HTR-8/SVneo (cell line): Measurements from ENCODE around the gene DUSP22.

Experiments used
- DNase-seq: peaks from one replicate; pipeline ENCODE4 v3.0.0; 2011; ENCODE audit warnings: low spot score, mixed read lengths; ENCODE audit not compliant: insufficient read length
- FAIRE-seq: peaks from 2 replicates; lab custom pipeline; 2011; peaks lifted over from hg19 to GRCh38; lab: Jason Lieb, UNC

Gene DUSP22

DNA sequence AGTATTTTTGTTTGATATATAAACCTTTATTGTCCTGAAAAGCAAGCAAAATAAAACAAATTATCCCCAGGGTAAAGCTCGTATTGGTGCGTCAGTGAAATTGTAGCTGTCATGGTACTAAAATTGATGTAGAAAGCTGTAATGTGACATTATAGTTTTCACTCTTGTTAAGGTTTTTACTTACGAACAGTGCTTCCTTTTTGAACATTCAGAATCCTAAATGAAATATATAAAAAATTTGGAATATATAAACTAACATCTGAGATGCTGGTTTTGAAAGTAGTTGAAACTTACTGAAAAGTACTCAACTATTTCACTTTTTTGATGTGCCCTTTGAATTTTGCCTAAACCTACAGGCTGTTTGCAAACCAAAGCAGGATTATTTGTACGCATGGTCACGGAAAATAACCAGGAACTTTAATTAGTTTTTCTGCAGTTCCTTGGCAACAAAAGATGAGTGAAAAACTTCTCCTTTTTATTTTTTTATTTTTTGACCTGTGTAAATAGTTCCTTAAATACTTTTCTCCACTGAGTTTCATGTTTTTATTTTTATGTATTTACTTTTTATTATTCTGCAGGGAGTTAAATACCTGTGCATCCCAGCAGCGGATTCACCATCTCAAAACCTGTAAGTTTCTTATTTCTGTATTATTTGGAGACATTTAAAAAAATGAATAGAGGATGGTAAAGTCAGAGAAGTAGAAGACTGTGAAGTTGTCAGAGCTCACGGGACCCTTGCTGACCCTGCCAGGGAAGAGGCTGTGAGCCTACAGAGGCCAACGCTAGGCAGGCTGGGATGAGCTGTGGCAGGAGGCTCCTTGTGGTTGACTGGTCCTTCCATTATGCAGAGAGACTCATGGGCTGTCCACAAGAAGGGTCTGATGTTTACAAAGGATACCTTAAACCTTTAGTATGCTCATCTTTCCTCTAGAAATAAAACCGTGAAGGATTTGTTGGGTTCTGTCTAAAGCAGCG lies 42.5 kb downstream of the DUSP22 start:
- FAIRE-seq (no peak), DNase-seq (no peak)

- DNase-seq (no peak), FAIRE-seq (no peak)
Observed at GRCh38 chr6:335572-335971, 43.3 kb downstream of the DUSP22 start.

DNA sequence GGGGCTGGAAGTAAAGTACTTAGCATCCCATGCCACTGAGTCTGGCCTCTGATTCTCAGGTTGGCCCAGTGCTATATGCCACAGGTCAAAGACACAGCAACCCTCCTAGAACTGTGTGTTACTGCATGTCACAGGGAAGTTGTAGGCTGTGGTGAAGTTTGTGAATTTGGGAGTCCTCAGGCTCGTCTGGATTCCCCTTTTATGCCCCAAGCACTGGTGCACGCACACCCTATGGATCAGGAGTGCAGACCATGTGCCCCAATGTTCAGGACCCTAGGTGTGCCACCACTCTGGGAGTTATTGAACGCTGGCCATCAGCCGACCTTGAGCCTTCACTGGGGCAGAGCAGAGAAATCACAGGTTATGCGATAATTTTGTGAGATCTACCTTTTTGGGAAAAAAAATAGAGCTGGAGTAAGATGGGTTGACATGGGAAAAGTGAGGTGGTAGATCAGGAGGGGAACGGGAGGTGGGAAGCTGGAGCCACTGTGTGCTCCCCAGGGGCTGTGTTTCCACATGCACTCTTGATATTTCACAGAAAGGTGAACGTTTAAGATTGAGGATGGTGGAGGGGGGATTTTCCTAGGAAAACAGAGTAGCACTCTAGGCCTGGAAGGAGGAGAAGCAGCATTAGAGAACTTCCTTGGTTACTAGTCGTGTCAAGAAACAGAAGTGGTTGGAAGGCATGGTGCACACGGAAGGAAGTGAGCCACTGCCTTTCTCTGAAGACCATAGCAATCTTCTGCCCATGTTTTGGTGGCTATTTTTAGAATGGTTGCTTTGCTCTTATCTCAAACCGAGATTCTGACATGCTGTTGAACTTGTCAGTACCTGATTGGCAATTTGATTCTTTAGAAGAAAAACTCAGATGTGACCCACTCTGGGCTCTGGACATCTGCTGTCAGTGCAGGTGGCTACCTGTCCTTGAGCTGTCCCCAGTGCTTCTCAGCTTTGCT lies 44.1 kb downstream of the DUSP22 start:
- FAIRE-seq (no peak), DNase-seq (no peak)

- FAIRE-seq (no peak), DNase-seq (no peak)
Observed at GRCh38 chr6:337805-338368, 45.6 kb downstream of the DUSP22 start.

DNA sequence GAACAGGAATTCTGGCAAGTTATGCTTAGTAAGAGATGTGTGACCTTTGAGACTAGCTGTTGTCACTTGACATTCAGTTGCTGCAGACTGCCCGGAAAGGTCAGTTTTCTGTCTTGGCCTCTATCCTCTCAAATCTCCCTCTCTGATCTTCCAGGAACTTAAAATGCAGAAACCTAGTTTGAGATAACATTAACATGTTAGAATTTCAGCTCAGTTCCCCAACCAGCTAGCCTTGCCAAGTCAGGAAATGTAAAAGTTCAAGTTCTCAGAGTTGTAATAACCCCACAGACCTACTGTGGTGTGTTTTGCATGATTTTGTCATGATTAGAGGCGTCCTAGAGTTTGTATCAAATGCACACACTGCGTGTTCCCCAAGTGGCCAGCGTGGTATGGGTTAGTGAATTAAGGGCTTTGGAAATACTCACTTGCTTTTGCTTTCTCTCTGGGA lies 46.6 kb downstream of the DUSP22 start:
- DNase-seq (no peak), FAIRE-seq (no peak)

- FAIRE-seq (no peak), DNase-seq (no peak)
Observed at GRCh38 chr6:339480-339879, 47.2 kb downstream of the DUSP22 start.

DNA sequence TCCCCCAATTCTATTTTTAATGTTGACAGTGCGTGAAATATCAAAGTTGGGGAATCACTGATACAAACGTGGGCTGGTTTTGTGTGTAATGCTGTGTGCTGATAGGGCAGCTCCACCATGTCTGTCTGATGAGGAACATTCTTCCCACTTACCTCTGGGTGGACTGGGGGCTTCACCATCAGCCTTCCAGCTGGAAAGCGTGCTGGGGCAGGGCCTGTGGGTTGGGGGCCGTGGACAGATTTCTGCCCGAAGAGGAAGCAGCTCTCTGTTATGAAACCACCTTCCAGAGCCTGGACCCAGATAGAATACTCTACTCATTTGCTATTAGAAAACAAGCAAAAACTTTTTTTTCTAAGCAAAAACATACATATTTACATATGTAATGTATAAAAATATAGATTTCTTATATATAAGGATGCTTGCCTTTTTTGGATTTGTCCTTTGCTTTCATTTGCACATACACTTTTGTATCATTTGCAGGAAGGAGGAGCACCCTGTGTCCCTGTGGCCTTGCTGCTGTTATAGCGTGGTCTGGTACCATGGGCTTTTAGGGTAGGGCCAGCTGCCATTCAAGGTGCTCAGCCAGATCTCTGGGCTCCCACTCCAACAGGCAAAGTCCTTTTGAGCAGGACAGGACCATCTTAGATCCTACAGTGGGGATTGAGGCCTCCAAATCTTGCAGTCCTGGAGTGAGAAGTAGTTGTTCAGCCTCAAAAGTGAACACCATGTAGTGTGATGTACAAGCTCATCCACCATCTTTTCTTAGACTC lies 48.1 kb downstream of the DUSP22 start:
- FAIRE-seq (no peak), DNase-seq (no peak)

GRCh38 chr6:340991-341827 lies 48.9 kb downstream of the DUSP22 start:
- FAIRE-seq (no peak), DNase-seq (no peak)

DNA sequence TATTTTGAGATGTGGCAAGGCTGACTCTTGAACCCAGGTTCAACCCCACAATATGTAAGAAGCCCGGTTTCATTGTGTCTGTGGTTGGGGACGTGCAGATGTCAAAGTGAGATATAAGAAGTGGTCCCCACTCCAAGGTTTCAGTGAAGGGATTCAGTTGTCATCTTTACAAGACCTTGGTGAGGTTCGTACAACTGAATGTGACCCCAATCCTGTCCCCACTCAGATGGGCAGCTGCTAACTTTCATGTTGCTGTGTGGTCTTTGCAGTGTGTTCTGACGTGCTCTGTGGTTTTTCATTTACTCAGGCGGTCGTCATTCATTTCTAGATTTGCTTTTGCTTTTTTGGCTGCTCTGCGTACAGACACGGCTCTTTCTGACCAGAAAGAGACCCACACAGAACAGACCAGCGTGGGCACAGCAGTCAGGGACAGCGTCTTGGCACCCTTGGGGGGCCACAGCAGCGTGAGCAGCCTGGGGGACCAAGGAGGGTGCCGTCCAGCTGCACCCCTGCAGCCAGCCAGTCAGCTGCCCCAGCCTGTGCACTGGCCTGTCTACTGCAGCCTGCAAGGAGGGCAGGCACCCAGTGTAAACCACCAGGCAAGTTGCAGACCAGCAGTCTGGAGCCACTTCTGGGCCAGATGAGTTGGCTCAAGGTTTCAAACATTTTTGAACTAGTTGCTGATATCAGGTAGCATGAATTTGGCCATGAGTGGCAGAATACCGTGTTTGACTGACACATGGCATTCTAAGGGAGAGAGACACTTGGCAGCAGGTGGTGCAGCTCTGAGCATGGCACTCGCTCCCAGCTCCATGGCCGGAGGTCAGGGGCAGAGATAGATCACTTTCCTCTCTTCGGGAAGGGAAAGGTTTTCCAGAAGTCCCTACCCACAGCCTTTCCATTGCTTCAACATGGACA lies 49.9 kb downstream of the DUSP22 start:
- FAIRE-seq (no peak), DNase-seq (no peak)

- FAIRE-seq (no peak), DNase-seq (no peak)
Observed at GRCh38 chr6:342832-343179, 50.5 kb downstream of the DUSP22 start.

GRCh38 chr6:343226-343935 lies 51.1 kb downstream of the DUSP22 start:
- FAIRE-seq (no peak), DNase-seq (no peak)

DNA sequence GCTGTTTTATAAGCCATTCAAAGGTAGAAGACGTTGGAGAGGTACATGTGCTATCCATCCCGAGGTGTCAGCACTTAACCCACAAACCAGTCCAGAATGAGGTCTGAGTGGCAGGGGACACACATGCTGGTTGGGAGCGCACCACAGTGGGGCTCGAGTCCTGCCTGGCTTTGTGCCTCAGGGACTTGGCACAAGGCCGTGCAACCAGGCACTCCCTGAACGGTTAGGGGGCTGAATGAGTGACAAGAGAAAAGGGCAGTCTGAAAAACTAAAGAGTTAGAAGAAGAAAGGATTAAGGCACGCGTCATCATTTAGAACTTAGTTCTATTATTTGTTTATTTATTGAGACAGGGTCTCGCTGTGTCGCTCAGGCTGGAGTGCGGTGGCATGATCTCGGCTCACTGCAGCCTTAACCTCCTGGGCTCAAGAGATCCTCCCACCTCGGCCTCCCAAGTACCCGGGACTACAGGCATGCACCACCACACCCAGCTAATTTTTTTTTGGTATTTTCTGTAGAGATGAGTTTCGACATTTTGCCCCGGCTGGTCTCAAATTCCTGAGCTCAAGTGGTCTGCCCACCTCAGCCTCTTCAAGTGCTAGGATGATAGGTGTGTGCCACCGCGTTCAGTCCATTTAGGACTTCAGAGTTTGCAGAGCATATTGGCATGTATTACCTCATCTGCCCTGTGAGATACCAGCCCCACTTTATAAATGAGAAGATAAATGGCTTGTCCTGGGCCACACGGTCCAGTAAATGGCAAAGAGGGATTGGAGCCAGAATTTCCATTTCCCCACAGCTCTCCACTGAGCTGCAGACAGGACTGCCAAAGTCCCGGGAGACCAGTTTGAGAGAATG lies 51.9 kb downstream of the DUSP22 start:
- FAIRE-seq = no peak
- DNase-seq = no peak

DNA sequence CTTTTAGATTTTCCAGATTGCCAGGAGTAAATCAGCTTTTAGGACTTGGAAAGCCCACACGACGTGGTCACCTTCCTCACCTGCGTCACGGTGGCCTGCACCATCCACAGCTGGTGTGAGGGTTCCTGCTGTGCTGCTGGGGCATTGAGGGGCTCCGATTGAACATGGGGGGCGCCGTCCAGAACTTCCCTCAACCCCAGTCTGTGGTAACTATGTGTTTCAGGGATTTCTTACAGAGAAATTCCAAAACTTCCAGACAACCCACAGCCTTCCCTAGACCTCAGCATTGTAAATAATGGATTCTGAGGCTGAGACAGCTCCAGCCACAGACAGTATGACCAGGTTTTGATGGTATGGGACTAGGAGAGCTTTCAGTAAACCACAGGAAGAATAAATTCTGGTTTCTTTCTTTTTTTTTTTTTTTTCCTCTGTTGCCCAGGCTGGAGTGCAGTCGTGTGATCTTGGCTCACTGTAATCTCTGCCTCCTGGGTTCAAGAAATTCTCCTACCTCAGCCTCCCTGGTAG lies 52.6 kb downstream of the DUSP22 start:
- no peak for FAIRE-seq
- DNase-seq = no peak

- FAIRE-seq (no peak), DNase-seq (no peak)
Observed at GRCh38 chr6:345747-346385, 53.6 kb downstream of the DUSP22 start.

- no peak for FAIRE-seq
Observed at GRCh38 chr6:346386-347030, 54.2 kb downstream of the DUSP22 start.

More at GRCh38 chr6:346386-347030, 54.2 kb downstream of the DUSP22 start:
- no peak for DNase-seq
